ENCODE results near the gene APC. TPM values are rescaled to one million over a fixed set of nuclear protein-coding genes. Genes with fewer than 3 reads are reported as not detected.

Gene APC
- total and polyA plus RNA-seq, 4 donors, result 4.8 to 36.2 (median 24.4) TPM

DNA sequence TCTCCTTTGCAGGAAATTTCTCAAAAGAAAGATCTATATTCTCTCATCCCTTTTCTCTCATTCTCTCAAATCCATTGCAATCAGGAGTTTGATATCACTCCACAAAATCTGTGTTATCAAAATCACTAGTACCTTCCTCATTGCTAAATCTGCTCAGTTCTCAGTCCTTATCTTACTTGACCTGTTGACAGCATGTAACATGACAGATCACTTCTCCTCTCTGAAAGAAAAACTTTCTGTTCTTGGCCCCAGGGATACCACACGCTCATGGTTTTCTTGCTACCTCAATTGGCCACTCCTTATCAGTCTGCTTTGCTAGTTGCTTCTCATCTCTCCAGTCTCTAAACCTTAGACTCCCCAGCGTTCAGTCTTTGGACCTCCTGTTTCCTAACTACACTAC lies 145.5 kb downstream of the APC start:
- H3K9me3 ChIP-seq (ENCODE audit: control insufficient read depth in 4 of 4, low read length in 3 of 4), result no peaks in the 10 kb centered on the region
- TF ChIP-seq NR2F2 (IDR thresholded peaks at IDR 0.05) (no peak), TAF1 (conservative IDR thresholded peaks at IDR 0.05) (no peak), HNF4A (conservative IDR thresholded peaks at IDR 0.05) (no peak), SP1 (IDR thresholded peaks at IDR 0.05) (no peak), YY1 (IDR thresholded peaks at IDR 0.05) (no peak), FOXA2 (IDR thresholded peaks at IDR 0.05) (no peak), HNF4G (IDR thresholded peaks at IDR 0.05) (no peak), FOXA1 (IDR thresholded peaks at IDR 0.05) (no peak), JUND (IDR thresholded peaks at IDR 0.05) (no peak), RAD21 (IDR thresholded peaks at IDR 0.05) (no peak)
- TF ChIP-seq, protein P1, sequence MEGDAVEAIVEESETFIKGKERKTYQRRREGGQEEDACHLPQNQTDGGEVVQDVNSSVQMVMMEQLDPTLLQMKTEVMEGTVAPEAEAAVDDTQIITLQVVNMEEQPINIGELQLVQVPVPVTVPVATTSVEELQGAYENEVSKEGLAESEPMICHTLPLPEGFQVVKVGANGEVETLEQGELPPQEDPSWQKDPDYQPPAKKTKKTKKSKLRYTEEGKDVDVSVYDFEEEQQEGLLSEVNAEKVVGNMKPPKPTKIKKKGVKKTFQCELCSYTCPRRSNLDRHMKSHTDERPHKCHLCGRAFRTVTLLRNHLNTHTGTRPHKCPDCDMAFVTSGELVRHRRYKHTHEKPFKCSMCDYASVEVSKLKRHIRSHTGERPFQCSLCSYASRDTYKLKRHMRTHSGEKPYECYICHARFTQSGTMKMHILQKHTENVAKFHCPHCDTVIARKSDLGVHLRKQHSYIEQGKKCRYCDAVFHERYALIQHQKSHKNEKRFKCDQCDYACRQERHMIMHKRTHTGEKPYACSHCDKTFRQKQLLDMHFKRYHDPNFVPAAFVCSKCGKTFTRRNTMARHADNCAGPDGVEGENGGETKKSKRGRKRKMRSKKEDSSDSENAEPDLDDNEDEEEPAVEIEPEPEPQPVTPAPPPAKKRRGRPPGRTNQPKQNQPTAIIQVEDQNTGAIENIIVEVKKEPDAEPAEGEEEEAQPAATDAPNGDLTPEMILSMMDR (IDR thresholded peaks at IDR 0.05; ENCODE audit: low read depth, low read length, missing input control), result no peak
- TF ChIP-seq, protein P2, sequence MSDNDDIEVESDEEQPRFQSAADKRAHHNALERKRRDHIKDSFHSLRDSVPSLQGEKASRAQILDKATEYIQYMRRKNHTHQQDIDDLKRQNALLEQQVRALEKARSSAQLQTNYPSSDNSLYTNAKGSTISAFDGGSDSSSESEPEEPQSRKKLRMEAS (IDR thresholded peaks at IDR 0.05), result no peak
- TF ChIP-seq, protein P3, sequence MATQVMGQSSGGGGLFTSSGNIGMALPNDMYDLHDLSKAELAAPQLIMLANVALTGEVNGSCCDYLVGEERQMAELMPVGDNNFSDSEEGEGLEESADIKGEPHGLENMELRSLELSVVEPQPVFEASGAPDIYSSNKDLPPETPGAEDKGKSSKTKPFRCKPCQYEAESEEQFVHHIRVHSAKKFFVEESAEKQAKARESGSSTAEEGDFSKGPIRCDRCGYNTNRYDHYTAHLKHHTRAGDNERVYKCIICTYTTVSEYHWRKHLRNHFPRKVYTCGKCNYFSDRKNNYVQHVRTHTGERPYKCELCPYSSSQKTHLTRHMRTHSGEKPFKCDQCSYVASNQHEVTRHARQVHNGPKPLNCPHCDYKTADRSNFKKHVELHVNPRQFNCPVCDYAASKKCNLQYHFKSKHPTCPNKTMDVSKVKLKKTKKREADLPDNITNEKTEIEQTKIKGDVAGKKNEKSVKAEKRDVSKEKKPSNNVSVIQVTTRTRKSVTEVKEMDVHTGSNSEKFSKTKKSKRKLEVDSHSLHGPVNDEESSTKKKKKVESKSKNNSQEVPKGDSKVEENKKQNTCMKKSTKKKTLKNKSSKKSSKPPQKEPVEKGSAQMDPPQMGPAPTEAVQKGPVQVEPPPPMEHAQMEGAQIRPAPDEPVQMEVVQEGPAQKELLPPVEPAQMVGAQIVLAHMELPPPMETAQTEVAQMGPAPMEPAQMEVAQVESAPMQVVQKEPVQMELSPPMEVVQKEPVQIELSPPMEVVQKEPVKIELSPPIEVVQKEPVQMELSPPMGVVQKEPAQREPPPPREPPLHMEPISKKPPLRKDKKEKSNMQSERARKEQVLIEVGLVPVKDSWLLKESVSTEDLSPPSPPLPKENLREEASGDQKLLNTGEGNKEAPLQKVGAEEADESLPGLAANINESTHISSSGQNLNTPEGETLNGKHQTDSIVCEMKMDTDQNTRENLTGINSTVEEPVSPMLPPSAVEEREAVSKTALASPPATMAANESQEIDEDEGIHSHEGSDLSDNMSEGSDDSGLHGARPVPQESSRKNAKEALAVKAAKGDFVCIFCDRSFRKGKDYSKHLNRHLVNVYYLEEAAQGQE (IDR thresholded peaks at IDR 0.05), result no peak
- H3K27ac ChIP-seq (ENCODE audit: low read depth in 1 of 2, low read length in 2 of 2), result no peak overlapping the region
- peaks cover 4 to 65% (median 55%) of the 10 kb centered on the region in 4 donors for H3K36me3 ChIP-seq (ENCODE audit: control insufficient read depth in 4 of 4, insufficient read depth in 3 of 4, low read depth in 1 of 4, low read length in 3 of 4)
- H3K9ac ChIP-seq (ENCODE audit: low read depth in 1 of 2, low read length in 2 of 2), result no peak overlapping the region
- no peak for DNase-seq (ENCODE audit: low spot score)
- 95% methylated on average over 2 of the region's 2 CpGs for WGBS
- no peak overlapping the region for H3K4me3 ChIP-seq (ENCODE audit: low read depth in 1 of 3, low read length in 3 of 3)
- H3K27me3 ChIP-seq (ENCODE audit: control insufficient read depth in 4 of 4, insufficient read depth in 4 of 4, low read length in 3 of 4), result no peaks in the 10 kb centered on the region
- H3K4me1 ChIP-seq (ENCODE audit: control insufficient read depth in 4 of 4, insufficient read depth in 4 of 4, low read length in 3 of 4), result peaks cover 0 to 1% (median 0%) of the 10 kb centered on the region in 4 donors

DNA sequence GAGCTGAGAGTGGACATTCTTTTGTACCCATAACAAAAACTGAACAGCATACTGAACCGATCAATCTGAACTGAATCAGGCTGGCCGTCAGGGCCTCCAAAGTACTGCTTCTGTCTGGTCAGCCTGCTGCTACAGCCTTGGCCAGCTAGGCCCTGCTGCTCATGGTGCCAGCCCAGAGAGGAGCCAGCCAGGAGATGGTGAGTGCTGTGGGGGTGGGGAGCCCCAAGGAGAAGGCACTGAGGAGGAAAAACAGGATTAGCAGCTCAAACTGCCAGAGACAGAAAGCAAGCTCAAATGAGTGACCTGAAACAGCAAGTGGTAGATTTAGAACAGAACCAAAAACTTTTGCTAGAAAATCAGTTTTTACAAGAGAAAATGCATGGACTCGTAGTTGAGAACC lies 147.3 kb downstream of the APC start:
- 93% methylated on average over 3 of the region's 3 CpGs for WGBS
- Histone ChIP-seq H3K9ac (ENCODE audit: low read depth in 1 of 2, low read length in 2 of 2) (no peak overlapping the region), H3K4me1 (ENCODE audit: control insufficient read depth in 4 of 4, insufficient read depth in 4 of 4, low read length in 3 of 4) (peaks cover 0 to 1% (median 0%) of the 10 kb centered on the region in 4 donors), H3K27ac (ENCODE audit: low read depth in 1 of 2, low read length in 2 of 2) (no peak overlapping the region), H3K9me3 (ENCODE audit: control insufficient read depth in 4 of 4, low read length in 3 of 4) (no peaks in the 10 kb centered on the region), H3K27me3 (ENCODE audit: control insufficient read depth in 4 of 4, insufficient read depth in 4 of 4, low read length in 3 of 4) (no peaks in the 10 kb centered on the region), H3K4me3 (ENCODE audit: low read depth in 1 of 3, low read length in 3 of 3) (no peak overlapping the region), H3K36me3 (ENCODE audit: control insufficient read depth in 4 of 4, insufficient read depth in 3 of 4, low read depth in 1 of 4, low read length in 3 of 4) (peaks cover 4 to 56% (median 46%) of the 10 kb centered on the region in 4 donors)
- no peak for DNase-seq (ENCODE audit: low spot score)
- no peak for TF ChIP-seq SP1 (IDR thresholded peaks at IDR 0.05)
- TF ChIP-seq, protein P4, sequence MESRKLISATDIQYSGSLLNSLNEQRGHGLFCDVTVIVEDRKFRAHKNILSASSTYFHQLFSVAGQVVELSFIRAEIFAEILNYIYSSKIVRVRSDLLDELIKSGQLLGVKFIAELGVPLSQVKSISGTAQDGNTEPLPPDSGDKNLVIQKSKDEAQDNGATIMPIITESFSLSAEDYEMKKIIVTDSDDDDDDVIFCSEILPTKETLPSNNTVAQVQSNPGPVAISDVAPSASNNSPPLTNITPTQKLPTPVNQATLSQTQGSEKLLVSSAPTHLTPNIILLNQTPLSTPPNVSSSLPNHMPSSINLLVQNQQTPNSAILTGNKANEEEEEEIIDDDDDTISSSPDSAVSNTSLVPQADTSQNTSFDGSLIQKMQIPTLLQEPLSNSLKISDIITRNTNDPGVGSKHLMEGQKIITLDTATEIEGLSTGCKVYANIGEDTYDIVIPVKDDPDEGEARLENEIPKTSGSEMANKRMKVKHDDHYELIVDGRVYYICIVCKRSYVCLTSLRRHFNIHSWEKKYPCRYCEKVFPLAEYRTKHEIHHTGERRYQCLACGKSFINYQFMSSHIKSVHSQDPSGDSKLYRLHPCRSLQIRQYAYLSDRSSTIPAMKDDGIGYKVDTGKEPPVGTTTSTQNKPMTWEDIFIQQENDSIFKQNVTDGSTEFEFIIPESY (IDR thresholded peaks at IDR 0.05), result no peak
- TF ChIP-seq FOXA2 (IDR thresholded peaks at IDR 0.05), result no peak
- TF ChIP-seq HNF4A (conservative IDR thresholded peaks at IDR 0.05), result no peak
- TF ChIP-seq RXRA (IDR thresholded peaks at IDR 0.05), result no peak
- TF ChIP-seq GABPA (IDR thresholded peaks at IDR 0.05 in 1 of 2, conservative IDR thresholded peaks at IDR 0.05 in 1 of 2), result no peak
- TF ChIP-seq, protein P2 (IDR thresholded peaks at IDR 0.05), result no peak
- no peak for TF ChIP-seq FOXA1 (IDR thresholded peaks at IDR 0.05)
- TF ChIP-seq NR2F2 (IDR thresholded peaks at IDR 0.05), result no peak
- no peak for TF ChIP-seq HNF4G (IDR thresholded peaks at IDR 0.05)
- TF ChIP-seq RAD21 (IDR thresholded peaks at IDR 0.05), result no peak

Measured in liver (tissue), 9 donors.